OCI-LY3 (cell line): Measurements from ENCODE around the gene NEURL2.

ENCODE experiments used
- H2AFZ ChIP-seq: fragments of 200-600, 300-600 bp; shearing (Covaris generic); 2 replicates; pipeline ENCODE4 v1.6.0; 2014; ENCODE audit warnings: antibody characterized with exemption, low read depth, low read length
- H3K27ac ChIP-seq: fragments of 200-600, 300-600 bp; sonication (generic); 2 replicates; pipeline ENCODE4 v1.5.1; 2014; ENCODE audit warnings: mild to moderate bottlenecking, low read length, moderate library complexity, mixed read lengths
- H3K27me3 ChIP-seq: fragments of 200-600, 300-600 bp; sonication (generic); 2 replicates; pipeline ENCODE4 v1.6.1; 2014; ENCODE audit warnings: low read depth, low read length, mixed read lengths
- H3K36me3 ChIP-seq: fragments of 200-600, 300-600 bp; sonication (generic); replicated peaks from 2 replicates; pipeline ENCODE3; 2014; ENCODE audit warnings: low read depth, low read length, mixed read lengths
- H3K4me1 ChIP-seq: fragments of 300-600, 200-600 bp; sonication (generic); 2 replicates; pipeline ENCODE4 v1.6.1; 2014; ENCODE audit warnings: low read length, mixed read lengths
- H3K4me2 ChIP-seq: fragments of 200-600, 300-600 bp; sonication (generic); 2 replicates; pipeline ENCODE4 v1.6.1; 2014; ENCODE audit warnings: low read length, mixed read lengths
- H3K4me3 ChIP-seq: fragments of 300-600, 200-600 bp; sonication (generic); 2 replicates; pipeline ENCODE4 v1.5.1; 2014; ENCODE audit warnings: antibody characterized with exemption, mild to moderate bottlenecking, low read length, moderate library complexity
- H3K79me2 ChIP-seq: fragments of 300-600, 200-600 bp; shearing (Covaris generic); 2 replicates; pipeline ENCODE4 v1.6.1; 2014; ENCODE audit warnings: mild to moderate bottlenecking, low read length, mixed read lengths
- H3K9ac ChIP-seq: fragments of 300-600, 200-600 bp; shearing (Covaris generic); 2 replicates; pipeline ENCODE4 v1.6.0; 2014; ENCODE audit warnings: mild to moderate bottlenecking, low read length, moderate library complexity
- H3K9me3 ChIP-seq: fragments of 200-600, 300-600 bp; shearing (Covaris generic); 2 replicates; pipeline ENCODE4 v1.6.1; 2014; ENCODE audit warnings: low read length, mixed read lengths; ENCODE audit not compliant: insufficient read depth
- H4K20me1 ChIP-seq: fragments of 200-600, 300-600 bp; sonication (generic); 2 replicates; pipeline ENCODE4 v1.6.1; 2016; ENCODE audit warnings: low read length, mixed read lengths; ENCODE audit not compliant: insufficient read depth
- CTCF ChIP-seq: fragments of 200-600, 300-600 bp; sonication (generic); IDR thresholded peaks from 2 replicates; pipeline ENCODE4 v1.5.1; 2014; ENCODE audit warnings: antibody characterized with exemption, low read length, low read depth
- EZH2phosphoT487 ChIP-seq: fragments of 200-600 bp; shearing (Covaris generic); IDR thresholded peaks from 2 replicates; pipeline ENCODE4 v1.6.1; 2018; ENCODE audit warnings: antibody characterized with exemption, mixed run types, low read depth

Gene NEURL2

GRCh38 chr20:45911486-45912343, 20.7 kb upstream of the NEURL2 start, which contains the start of gene PLTP:
Gene PLTP, minus strand, starts transcription at chr20:45912155. Its CDS starts 703 bp downstream, at chr20:45911452.
- Histone ChIP-seq H3K4me3 (peak within 1 kb of the TSS; percentile 73), H3K4me1 (peaks cover 40% of the 10 kb centered on the region), H2AFZ (peak within 1 kb of the TSS; percentile 78), H3K36me3 (no peaks in the 10 kb centered on the region), H3K79me2 (no peaks in the 10 kb centered on the region; the same call in 1 of the 2 replicates), H3K9ac (peak within 1 kb of the TSS; percentile 77), H3K27ac (peak within 1 kb of the TSS; percentile 69), H3K9me3 (no peaks in the 10 kb centered on the region), H4K20me1 (no peaks in the 10 kb centered on the region), H3K27me3 (no peaks in the 10 kb centered on the region), H3K4me2 (peak within 1 kb of the TSS; percentile 92)
- no peak for TF ChIP-seq EZH2phosphoT487
- no peak for TF ChIP-seq CTCF

- H2AFZ ChIP-seq, result no peak overlapping the region
- H3K9ac ChIP-seq, result peak overlapping the region; percentile 77
- H3K4me1 ChIP-seq, result peaks cover 40% of the 10 kb centered on the region
Observed at GRCh38 chr20:45910670-45911485, 19.9 kb upstream of the NEURL2 start.

GRCh38 chr20:45909817-45910669, 19.0 kb upstream of the NEURL2 start:
- Histone ChIP-seq H3K36me3 (no peaks in the 10 kb centered on the region), H3K9me3 (no peaks in the 10 kb centered on the region), H3K4me3 (peak overlapping the region; percentile 73), H3K79me2 (no peaks in the 10 kb centered on the region; the same call in 1 of the 2 replicates), H3K27me3 (no peaks in the 10 kb centered on the region), H3K9ac (no peak overlapping the region), H3K4me2 (peak overlapping the region; percentile 92), H4K20me1 (no peaks in the 10 kb centered on the region), H3K4me1 (peaks cover 40% of the 10 kb centered on the region), H3K27ac (no peak overlapping the region), H2AFZ (no peak overlapping the region)
- TF ChIP-seq CTCF, result no peak
- TF ChIP-seq EZH2phosphoT487, result no peak

More at GRCh38 chr20:45910670-45911485, 19.9 kb upstream of the NEURL2 start:
- H3K4me2 ChIP-seq, result peak overlapping the region; percentile 92
- H3K4me3 ChIP-seq, result peak overlapping the region; percentile 73
- no peaks in the 10 kb centered on the region for H3K9me3 ChIP-seq
- H3K36me3 ChIP-seq, result no peaks in the 10 kb centered on the region
- peak overlapping the region; percentile 69 for H3K27ac ChIP-seq
- no peaks in the 10 kb centered on the region; the same call in 1 of the 2 replicates for H3K79me2 ChIP-seq
- H3K27me3 ChIP-seq, result no peaks in the 10 kb centered on the region
- TF ChIP-seq CTCF (no peak), EZH2phosphoT487 (no peak)
- no peaks in the 10 kb centered on the region for H4K20me1 ChIP-seq
